ENCODE measurements around the gene GMDS. TPM values are rescaled to one million over a fixed set of nuclear protein-coding genes. Genes with fewer than 3 reads are reported as not detected.

The GMDS gene
- polyA plus RNA-seq, 1 of the 3 experiments (the other 2 are of a cell fraction): 12.3 TPM

DNA sequence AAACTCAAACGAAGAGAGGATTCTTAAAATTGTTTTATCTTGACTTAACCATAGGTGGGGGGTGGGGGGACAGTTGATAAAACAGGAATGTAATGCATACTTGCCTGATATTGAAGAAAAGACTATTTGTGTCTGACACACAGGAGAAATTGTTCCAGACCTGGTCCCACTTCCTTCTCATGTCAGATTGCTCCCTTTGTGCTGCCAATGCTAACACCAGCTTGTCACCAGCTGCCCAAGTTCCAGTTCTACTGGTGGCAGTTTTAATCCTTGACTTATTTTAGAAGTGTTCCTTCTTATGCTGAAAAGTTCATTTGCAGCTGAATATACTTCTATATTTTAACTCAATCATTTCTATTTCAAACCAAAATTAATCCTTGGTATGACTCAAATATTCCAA is 127.3 kb downstream of the GMDS start:
- Histone ChIP-seq H3K9ac (no peak overlapping the region), H4K20me1 (ENCODE audit: insufficient read depth) (no peaks in the 10 kb centered on the region), H3K4me2 (no peak overlapping the region), H3K9me3 (no peaks in the 10 kb centered on the region), H3K27me3 (ENCODE audit: insufficient read depth) (no peaks in the 10 kb centered on the region), H3K36me3 (replicated peaks in 1 of 2; ENCODE audit: control insufficient read depth in 1 of 2, insufficient read depth in 2 of 2, low read length in 1 of 2) (no peaks in the 10 kb centered on the region), H3F3A (replicated peaks; ENCODE audit: insufficient read depth) (no peaks in the 10 kb centered on the region), H3K4me1 (ENCODE audit: control insufficient read depth in 1 of 2, insufficient read depth in 2 of 2, low read depth in 1 of 2, low read length in 1 of 2) (no peaks in the 10 kb centered on the region; a peak in 1 of 4 replicates), H3K79me2 (ENCODE audit: insufficient read depth) (no peaks in the 10 kb centered on the region), H3K9me2 (no peaks in the 10 kb centered on the region), H3K27ac (ENCODE audit: low read depth in 2 of 2, low read length in 1 of 2) (no peak overlapping the region), H3K4me3 (ENCODE audit: low read depth in 2 of 2, low read length in 1 of 2) (no peak overlapping the region), H2AFZ (ENCODE audit: low read depth) (no peak overlapping the region)
- 73% methylated on average over 1 of the region's 1 CpG for WGBS (ENCODE audit: low lambda C conversion rate)
- DNase-seq: no peak
- TF ChIP-seq RFX5 (IDR thresholded peaks at IDR 0.05; ENCODE audit: low read length): no peak
- no peak for TF ChIP-seq FOXJ3 (CRISPR knock-in tag; IDR thresholded peaks at IDR 0.05)
- TF ChIP-seq IRF3 (IDR thresholded peaks at IDR 0.05; ENCODE audit: low read depth, low read length): no peak
- TF ChIP-seq YY1 (IDR thresholded peaks at IDR 0.05; ENCODE audit: low read depth): no peak
- no peak for TF ChIP-seq CTCF (IDR thresholded peaks at IDR 0.05)
- TF ChIP-seq PBX3 (IDR thresholded peaks at IDR 0.05): no peak
- TF ChIP-seq USF2 (IDR thresholded peaks at IDR 0.05; ENCODE audit: borderline replicate concordance, low read depth, low read length): no peak
- TF ChIP-seq RCOR1 (IDR thresholded peaks at IDR 0.05; ENCODE audit: low read length): no peak
- no peak for TF ChIP-seq GABPA (IDR thresholded peaks at IDR 0.05; ENCODE audit: low read depth)
- no peak for TF ChIP-seq MEF2A (IDR thresholded peaks at IDR 0.05; ENCODE audit: borderline replicate concordance, low read depth)
- POLR2A ChIA-PET: no interaction called here
- CTCF ChIA-PET: interaction anchor here (1.1 to 5.0 kb wide), 6 partner anchors 9 to 522 kb away, joined by 3 to 21 read pairs (median 6); no protein-coding TSS in a partner anchor

GRCh38 chr6:2117447-2117846 is 128.0 kb downstream of the GMDS start:
- no peaks in the 10 kb centered on the region for H3K27me3 ChIP-seq (ENCODE audit: insufficient read depth)
- no peak overlapping the region for H3K4me3 ChIP-seq (ENCODE audit: low read depth in 2 of 2, low read length in 1 of 2)
- no peaks in the 10 kb centered on the region for H3K9me3 ChIP-seq
- no peak overlapping the region for H3K27ac ChIP-seq (ENCODE audit: low read depth in 2 of 2, low read length in 1 of 2)
- CTCF ChIA-PET: interaction anchor here (1.0 to 5.0 kb wide), 4 partner anchors 10 to 521 kb away, joined by 3 to 21 read pairs (median 12); no protein-coding TSS in a partner anchor
- 94% methylated on average over 7 of the region's 7 CpGs for WGBS (ENCODE audit: low lambda C conversion rate)
- no peaks in the 10 kb centered on the region; a peak in 1 of 4 replicates for H3K4me1 ChIP-seq (ENCODE audit: control insufficient read depth in 1 of 2, insufficient read depth in 2 of 2, low read depth in 1 of 2, low read length in 1 of 2)
- no peak overlapping the region for H3K9ac ChIP-seq
- H3K79me2 ChIP-seq (ENCODE audit: insufficient read depth): no peaks in the 10 kb centered on the region
- POLR2A ChIA-PET: no interaction called here
- no peak for DNase-seq
- H3K4me2 ChIP-seq: no peak overlapping the region
- H2AFZ ChIP-seq (ENCODE audit: low read depth): no peak overlapping the region
- no peaks in the 10 kb centered on the region for H3K36me3 ChIP-seq (replicated peaks in 1 of 2; ENCODE audit: control insufficient read depth in 1 of 2, insufficient read depth in 2 of 2, low read length in 1 of 2)
- TF ChIP-seq FOSL2 (IDR thresholded peaks at IDR 0.05; ENCODE audit: borderline replicate concordance, low read depth) (no peak), RFX5 (IDR thresholded peaks at IDR 0.05; ENCODE audit: low read length) (no peak), ZBTB33 (IDR thresholded peaks at IDR 0.05; ENCODE audit: borderline replicate concordance, low read depth) (no peak), POLR2AphosphoS5 (IDR thresholded peaks at IDR 0.05; ENCODE audit: low read depth, low read length) (no peak), IRF3 (IDR thresholded peaks at IDR 0.05; ENCODE audit: low read depth, low read length) (no peak), MEF2A (IDR thresholded peaks at IDR 0.05; ENCODE audit: borderline replicate concordance, low read depth) (no peak)
- no peaks in the 10 kb centered on the region for H4K20me1 ChIP-seq (ENCODE audit: insufficient read depth)
- no peaks in the 10 kb centered on the region for H3K9me2 ChIP-seq
- no peaks in the 10 kb centered on the region for H3F3A ChIP-seq (replicated peaks; ENCODE audit: insufficient read depth)

All from SK-N-SH (cell line).